Measurements from ENCODE around the gene CASP2. TPM values are rescaled to one million over a fixed set of nuclear protein-coding genes. Genes with fewer than 3 reads are reported as not detected.
A peak's percentile ranks its signal among the peaks of the same experiment; 100 is the strongest.
"Not testable (repeated sequence)": the region's sequence is repeated elsewhere in the genome, so short reads cannot be mapped to it uniquely, and the experiment has no call there.

The CASP2 gene
- total RNA-seq, 1 donor from 2014 or later = 26.7 TPM

GRCh38 chr7:143257501-143257900, 30.6 kb upstream of the CASP2 start:
- intact Hi-C loops (cut with DNase I) = no loop called here
- Histone ChIP-seq H3K27me3 (no peaks in the 10 kb centered on the region), H3K4me3 (no peak overlapping the region), H3K4me1 (no peaks in the 10 kb centered on the region), H3K9me3 (no peaks in the 10 kb centered on the region), H3K36me3 (no peaks in the 10 kb centered on the region), H3K27ac (no peak overlapping the region)
- DNase-seq (no peak), ATAC-seq (no peak)
- TF ChIP-seq, protein P1, sequence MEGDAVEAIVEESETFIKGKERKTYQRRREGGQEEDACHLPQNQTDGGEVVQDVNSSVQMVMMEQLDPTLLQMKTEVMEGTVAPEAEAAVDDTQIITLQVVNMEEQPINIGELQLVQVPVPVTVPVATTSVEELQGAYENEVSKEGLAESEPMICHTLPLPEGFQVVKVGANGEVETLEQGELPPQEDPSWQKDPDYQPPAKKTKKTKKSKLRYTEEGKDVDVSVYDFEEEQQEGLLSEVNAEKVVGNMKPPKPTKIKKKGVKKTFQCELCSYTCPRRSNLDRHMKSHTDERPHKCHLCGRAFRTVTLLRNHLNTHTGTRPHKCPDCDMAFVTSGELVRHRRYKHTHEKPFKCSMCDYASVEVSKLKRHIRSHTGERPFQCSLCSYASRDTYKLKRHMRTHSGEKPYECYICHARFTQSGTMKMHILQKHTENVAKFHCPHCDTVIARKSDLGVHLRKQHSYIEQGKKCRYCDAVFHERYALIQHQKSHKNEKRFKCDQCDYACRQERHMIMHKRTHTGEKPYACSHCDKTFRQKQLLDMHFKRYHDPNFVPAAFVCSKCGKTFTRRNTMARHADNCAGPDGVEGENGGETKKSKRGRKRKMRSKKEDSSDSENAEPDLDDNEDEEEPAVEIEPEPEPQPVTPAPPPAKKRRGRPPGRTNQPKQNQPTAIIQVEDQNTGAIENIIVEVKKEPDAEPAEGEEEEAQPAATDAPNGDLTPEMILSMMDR (IDR thresholded peaks at IDR 0.05) = no peak

DNA sequence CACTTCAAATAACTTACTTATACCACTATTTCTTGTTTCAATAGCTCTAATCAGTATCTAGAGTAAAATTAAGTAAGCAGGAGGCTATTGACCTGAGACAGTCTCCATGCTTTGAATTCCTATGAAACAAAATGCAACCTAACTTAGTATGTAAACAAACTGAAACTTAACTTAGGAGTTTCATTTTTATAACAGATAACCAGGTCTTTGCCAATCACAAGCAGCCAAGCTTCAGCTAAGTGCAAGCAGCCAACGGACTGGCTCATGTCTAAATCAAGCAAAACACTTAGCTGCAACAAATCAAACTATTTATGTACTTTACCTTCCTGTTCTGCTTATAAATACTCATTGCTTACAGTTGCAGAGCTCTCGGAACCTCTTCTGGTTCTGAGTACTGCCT, 29.3 kb upstream of the CASP2 start:
- H3K9me3 ChIP-seq = no peaks in the 10 kb centered on the region
- H3K4me3 ChIP-seq = peak overlapping the region; percentile 17
- H3K4me1 ChIP-seq = no peaks in the 10 kb centered on the region
- peak overlapping the region; percentile 28 for H3K27ac ChIP-seq
- no peaks in the 10 kb centered on the region for H3K27me3 ChIP-seq
- no peaks in the 10 kb centered on the region for H3K36me3 ChIP-seq
- ATAC-seq (peak; percentile 52), DNase-seq (no peak)
- intact Hi-C loops (cut with DNase I) = no loop called here
- TF ChIP-seq, protein P1 (IDR thresholded peaks at IDR 0.05) = no peak

DNA sequence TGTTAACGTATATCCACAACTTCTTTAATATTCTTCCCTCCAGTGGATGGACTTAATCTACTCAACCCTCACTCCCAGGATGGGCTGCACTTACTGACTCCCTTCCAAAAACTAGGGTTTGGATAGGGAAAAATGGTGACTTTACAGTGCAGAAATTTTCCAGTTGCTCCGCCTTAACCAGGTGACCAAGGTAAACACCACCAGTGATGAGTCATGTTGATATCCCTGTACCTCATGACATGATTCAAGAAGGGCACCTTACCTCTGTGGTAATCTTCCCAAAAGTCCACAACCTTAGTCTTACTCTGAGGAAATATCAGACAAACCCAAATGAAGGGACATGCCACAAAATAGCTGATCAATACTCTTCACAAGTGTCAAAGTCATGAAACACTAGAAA, 28.4 kb upstream of the CASP2 start:
- no peak for ATAC-seq
- no peak overlapping the region for H3K27ac ChIP-seq
- no peak for DNase-seq

GRCh38 chr7:143261901-143262300, 26.2 kb upstream of the CASP2 start:
- peaks cover 11% of the 10 kb centered on the region for H3K36me3 ChIP-seq
- TF ChIP-seq, protein P1 (IDR thresholded peaks at IDR 0.05) = no peak
- intact Hi-C loops (cut with DNase I) = no loop called here
- no peak for ATAC-seq
- no peaks in the 10 kb centered on the region for H3K27me3 ChIP-seq
- H3K4me1 ChIP-seq = peaks cover 14% of the 10 kb centered on the region
- H3K9me3 ChIP-seq = no peaks in the 10 kb centered on the region
- DNase-seq = no peak
- no peak overlapping the region for H3K27ac ChIP-seq
- H3K4me3 ChIP-seq = no peak overlapping the region

More for the DNA sequence above, 28.4 kb upstream of the CASP2 start:
- TF ChIP-seq, protein P1 (IDR thresholded peaks at IDR 0.05) = no peak
- Histone ChIP-seq H3K4me1 (peaks cover 8% of the 10 kb centered on the region), H3K36me3 (peaks cover under 1% of the 10 kb centered on the region), H3K27me3 (no peaks in the 10 kb centered on the region), H3K4me3 (no peak overlapping the region), H3K9me3 (no peaks in the 10 kb centered on the region)
- intact Hi-C loops (cut with DNase I) = no loop called here

DNA sequence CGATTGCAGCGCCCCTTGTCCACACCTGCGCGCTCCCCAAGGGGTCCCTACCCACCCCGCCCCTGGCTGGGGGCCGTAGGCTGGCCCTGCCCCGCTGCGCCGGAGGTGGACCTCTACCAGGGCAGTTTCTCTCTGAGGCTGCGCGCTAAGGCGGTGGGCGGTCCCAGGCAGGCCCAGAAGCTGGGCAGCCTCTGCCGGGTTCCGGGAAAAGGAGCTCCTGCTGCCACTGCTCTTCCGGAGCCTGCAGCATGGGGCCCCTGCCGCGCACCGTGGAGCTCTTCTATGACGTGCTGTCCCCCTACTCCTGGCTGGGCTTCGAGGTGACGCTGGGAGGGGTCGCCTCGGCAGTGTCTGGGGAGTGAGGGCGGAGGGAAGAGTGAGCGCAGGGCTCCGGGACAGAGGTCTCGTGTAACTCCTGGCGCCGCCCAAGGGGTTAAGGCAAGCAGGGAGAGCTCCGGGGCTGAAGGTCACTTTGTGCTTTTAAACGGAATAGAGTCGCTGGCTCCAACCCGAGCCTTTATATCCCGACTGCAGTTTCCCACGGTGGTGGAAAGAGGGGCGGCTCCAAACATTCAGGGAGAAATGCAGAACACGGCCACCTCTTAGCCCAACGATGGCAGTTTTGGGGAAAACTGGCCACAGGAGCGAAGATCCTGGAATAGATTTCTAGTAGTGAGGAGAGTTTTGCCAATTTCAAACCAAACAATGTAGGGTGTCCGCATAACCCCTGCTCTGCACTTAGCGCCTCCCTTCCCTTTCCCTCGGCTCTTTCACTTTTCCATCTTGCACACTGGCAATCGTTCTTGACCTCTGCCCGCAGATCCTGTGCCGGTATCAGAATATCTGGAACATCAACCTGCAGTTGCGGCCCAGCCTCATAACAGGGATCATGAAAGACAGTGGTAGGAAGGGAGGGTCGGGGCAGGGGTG, 24.6 kb upstream of the CASP2 start, which contains the start of gene GSTK1:
Gene GSTK1 (plus strand): TSS at position 176 of the 930 bp plus-strand sequence. CDS start 73 bp downstream, at position 249.
- TF ChIP-seq, protein P1 (IDR thresholded peaks at IDR 0.05) = no peak
- Histone ChIP-seq H3K4me1 (peaks cover 14% of the 10 kb centered on the region), H3K27me3 (no peaks in the 10 kb centered on the region), H3K27ac (peak within 1 kb of the TSS; percentile 95), H3K4me3 (peak within 1 kb of the TSS; percentile 97), H3K9me3 (no peaks in the 10 kb centered on the region), H3K36me3 (peaks cover 28% of the 10 kb centered on the region)
- intact Hi-C loops (cut with DNase I) = no loop called here
- ATAC-seq (peak; percentile 98), DNase-seq (peak; percentile 94)

DNA sequence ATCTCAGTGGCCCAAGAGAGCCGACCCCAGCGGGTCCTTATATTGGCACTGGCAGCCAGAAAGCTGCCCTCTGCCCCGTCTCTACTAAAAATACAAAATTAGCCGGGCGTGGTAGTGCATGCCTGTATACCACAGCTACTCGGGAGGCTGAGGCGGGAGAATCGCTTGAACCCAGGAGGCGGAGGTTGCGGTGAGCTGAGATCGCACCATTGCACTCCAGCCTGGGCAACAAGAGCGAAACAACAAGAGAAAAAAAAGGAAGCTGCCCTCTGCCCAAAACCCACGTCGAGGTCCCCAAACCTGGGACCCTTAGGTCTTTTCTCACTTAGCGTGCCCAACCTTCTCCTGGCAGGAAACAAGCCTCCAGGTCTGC, 24.0 kb upstream of the CASP2 start:
- Histone ChIP-seq H3K4me1 (peaks cover 14% of the 10 kb centered on the region), H3K27ac (peak overlapping the region; percentile 95), H3K4me3 (peak overlapping the region; percentile 97), H3K36me3 (peaks cover 34% of the 10 kb centered on the region)
- H3K27me3 ChIP-seq; H3K9me3 ChIP-seq; DNase-seq; ATAC-seq; intact Hi-C loops (cut with DNase I): not testable (repeated sequence)

Measured in upper lobe of right lung (tissue), 1 donor.